ELR (cell line): ENCODE results near the gene SHE.
A peak's percentile ranks its signal among the peaks of the same experiment; 100 is the strongest.
"Not testable (repeated sequence)": the region's sequence is repeated elsewhere in the genome, so short reads cannot be mapped to it uniquely, and the experiment has no call there.

Source experiments
- DNase-seq: peaks from one replicate; pipeline ENCODE4 v3.0.0-alpha.2; 2015; ENCODE audit warnings: low read depth

The SHE gene

GRCh38 chr1:154502066-154502743, at the start of gene SHE, which contains the start of gene TDRD10:
Gene SHE (minus strand): TSS chr1:154502412. CDS start chr1:154502026, 386 bp downstream.
Gene TDRD10 (plus strand): TSS chr1:154502219. CDS start chr1:154506904, 4,685 bp downstream.
- no peak for DNase-seq

DNA sequence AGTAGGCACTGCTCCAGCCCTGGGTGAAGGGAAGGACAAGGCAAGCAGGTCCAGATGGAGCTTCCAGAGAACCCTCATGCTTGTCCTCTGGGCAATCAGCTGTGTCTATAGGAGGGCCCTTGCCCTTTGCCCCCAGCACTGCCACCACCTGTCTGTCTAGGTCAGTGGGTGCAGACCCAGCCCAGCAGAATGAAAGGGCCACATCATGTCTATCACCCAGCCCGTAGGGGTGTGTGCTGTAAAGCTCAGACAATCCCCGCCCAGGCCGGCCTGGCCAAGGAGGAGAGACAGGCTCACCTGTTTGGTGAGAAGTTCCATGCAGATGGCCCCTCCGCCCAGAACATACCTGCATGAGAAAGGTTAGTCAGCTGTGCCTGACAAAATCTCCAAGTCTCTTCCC, 49.3 kb upstream of the SHE start:
- DNase-seq: no peak

DNA sequence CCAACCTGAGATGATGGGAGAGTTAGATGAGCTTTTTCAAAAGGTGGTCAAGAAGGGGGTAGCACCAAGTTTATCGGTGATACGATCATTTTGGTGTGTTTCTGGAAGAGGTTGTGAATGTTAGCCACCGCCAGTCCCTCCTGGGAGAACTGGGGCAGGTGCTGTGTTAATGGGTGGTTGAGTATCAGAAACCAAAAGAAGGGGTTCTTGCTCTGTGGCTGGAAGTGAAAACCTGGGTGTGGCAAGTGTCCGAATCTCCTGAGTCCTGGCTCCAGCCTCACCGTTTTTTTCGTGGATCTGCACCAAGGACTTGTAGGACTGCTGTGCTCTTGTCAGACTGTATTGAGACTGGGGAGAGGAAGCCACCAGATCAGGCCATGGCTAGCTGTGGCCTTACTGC, 48.4 kb upstream of the SHE start:
- DNase-seq: no peak

DNA sequence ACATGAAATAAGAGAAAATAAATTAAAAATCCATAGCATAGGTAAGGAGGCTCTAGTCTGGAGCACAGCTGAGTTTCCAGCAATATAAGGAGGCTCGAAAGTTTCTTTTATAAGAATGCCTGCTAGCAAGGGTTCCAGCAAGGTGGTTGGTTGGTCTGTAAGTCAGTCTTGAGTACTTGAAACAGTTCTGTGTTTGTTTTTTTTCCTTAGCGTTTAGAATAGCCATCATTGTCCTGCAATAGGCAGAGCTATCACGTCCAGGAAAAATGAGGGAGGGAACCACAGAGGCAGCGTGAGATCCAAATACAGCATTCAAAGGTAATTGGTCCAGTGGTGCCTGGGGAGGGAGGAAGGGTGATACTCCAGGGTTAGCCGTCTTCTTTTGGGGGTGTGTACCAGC, 47.9 kb upstream of the SHE start:
- DNase-seq: no peak

DNA sequence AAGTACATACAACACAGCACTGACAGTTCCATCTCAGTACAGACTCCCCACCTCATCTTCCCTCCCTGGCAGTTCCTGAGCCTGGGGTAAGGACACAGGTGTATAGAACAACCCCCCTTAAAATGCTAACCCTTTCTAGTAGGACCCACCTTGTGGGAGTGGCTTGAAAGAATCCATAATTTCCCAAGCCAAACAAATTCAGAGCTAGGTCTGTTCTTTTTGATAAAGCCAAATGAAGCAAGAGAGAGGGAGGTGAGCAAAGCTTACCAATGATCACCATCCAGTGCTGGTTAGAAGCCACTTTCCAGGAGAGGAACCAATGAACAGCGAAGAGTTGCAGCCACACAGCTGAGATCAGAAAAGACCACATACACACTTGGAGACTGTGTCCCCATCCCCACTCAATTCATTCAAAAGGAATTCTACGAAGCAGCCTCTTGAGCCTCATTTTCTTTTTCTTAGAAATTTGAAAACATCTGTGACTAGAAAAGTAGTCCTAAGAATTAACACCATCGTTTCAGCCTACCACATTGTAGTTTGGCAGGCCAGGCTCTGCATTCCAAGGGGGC, 47.1 kb upstream of the SHE start:
- DNase-seq: no peak

DNA sequence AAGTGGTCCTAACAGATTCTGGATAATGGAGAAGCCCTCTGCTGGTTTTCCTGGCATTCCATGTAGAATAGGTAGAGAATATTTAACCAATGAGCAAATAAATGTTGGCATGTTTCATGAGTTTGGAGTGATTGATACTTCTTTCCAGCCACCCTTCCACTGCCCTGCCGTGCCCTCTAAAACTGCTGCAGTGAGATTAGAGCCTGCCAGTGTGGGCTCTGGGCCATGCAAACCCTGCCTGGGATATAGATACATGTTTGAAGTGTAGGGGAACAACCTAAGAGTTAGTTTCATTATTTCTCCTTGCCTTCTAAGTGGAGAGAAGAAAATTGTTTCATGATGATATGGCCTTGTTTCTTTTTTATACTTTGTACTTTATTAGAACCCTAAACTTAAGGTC, 45.8 kb upstream of the SHE start:
- no peak for DNase-seq

DNA sequence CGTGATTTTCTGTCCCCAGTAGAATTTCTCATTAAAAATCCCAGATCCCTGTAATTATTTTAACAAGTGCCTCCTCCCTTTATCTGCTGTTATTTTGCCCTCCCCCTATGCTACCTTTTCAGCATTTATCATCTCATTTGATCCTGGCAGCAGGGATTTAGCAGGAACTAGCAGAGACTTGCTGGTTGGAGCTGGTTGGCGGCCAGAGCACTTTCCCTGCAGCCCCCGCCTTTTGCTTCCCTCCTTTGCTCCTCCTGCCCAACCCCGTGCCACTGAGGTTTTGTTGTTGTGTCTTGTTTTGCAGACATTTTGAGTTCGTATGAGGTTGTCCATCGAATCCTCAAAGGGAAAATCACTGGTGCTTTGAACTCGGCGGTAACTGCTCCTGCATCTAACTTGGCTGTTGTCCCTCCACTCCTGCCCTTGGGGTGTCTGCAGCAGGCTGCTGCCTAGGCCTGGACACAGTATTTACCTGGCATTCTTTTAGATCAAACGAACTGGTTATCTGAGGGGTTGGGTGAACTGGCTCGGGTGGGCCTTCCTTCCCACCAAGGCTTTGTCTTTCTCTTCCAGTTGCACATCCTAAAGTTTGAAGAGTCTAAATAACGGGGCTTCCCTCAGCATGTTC, 45.0 kb upstream of the SHE start:
- no peak for DNase-seq

DNA sequence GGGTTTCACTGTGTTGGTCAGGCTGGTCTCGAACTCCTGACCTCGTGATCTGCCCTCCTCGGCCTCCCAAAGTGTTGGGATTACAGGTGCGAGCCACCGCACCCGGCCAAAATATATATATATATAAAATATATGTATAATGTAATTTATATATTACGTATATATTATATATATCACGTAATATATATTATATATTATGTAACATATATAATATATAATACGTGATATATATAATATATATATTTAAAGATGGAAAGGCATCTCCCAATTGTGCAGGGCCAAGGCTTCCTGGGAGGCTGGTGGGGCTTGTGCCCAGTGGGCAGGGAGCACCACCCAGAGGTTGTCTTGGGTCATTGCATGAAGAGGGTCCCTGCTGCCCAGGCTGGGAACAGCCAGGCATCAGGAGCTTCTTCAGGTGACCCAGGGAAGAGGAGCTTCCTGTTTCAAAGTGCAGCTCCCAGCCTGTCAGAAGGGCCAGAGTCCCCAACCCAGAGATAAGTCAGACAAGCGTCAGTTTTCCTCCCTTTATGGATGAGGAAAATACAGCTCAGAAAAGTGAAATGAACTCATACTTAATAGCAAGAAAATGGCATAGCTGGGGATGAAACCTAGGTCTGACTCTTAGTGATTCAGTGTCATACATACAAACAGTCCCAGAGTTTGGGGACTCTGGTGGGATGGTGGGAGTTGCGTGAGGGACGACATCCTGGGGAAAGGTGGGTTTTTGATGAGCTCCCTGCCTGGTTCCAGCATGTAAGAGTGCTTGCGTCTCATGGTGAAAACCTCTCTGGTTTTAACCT, 44.3 kb upstream of the SHE start:
- DNase-seq: peak; percentile 77

DNA sequence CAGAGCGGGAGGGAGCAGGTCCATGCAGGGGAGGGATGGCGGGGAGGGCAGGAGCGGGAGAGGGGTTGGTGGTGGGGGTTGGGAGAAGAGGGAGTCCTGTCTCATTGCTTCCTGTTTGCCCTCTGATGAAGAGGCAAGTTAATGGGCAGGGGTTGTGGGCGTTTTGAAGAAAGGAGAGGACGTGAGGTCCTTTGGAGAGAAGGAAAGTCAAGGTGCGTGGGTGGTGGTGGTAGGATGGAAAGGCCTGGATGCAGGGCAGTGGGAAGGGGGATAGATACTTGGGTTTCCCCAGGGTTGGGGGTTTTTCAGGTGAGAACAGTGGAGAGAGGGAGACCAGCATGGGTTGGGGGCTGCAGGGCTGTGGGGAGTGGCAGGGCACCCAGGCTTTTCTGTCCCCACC, 39.0 kb upstream of the SHE start:
- no peak for DNase-seq

- DNase-seq: no peak
Observed at GRCh38 chr1:154539486-154540483, 37.6 kb upstream of the SHE start.

DNA sequence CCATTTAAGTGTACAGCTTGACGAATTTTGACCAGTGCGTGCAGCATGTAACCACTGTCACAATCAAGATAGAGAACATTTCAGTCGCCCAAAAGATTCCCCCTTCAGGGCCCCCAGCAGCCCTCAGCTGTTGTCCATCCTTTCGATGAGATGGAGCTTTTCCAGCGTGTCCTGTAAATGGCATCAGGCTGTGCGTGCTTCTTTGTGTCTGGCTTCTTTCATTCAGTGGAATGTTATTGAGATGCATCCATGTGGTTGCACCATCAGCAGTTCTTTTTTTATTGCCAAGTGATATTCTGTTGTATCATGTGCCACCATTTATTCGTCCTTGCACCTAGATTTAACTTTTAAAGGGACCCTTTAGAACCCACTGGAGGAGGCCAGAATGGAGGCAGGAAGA, 34.4 kb upstream of the SHE start:
- DNase-seq: no peak

- peak; percentile 55 for DNase-seq
Observed at GRCh38 chr1:154533952-154534844, 32.0 kb upstream of the SHE start.

DNA sequence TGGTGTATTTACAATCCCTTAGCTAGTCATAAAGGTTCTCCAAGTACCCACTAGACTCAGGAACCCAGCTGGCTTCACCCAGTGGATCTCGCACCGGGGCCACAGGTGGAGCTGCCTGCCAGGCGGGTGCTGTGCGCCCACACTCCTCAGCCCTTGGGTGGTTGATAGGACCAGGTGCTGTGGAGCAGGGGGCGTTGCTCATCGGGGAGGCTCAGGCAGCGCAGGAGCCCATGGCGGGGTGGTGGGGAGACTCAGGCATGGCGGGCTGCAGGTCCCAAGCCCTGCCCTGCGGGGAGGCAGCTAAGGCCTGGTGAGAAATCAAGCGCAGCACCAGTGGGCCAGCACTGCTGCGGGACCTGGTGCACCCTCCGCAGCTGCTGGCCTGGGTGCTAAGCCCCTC, 29.7 kb upstream of the SHE start:
- not testable (repeated sequence) for DNase-seq

- DNase-seq: no peak
Observed at GRCh38 chr1:154529308-154529707, 27.1 kb upstream of the SHE start.

DNA sequence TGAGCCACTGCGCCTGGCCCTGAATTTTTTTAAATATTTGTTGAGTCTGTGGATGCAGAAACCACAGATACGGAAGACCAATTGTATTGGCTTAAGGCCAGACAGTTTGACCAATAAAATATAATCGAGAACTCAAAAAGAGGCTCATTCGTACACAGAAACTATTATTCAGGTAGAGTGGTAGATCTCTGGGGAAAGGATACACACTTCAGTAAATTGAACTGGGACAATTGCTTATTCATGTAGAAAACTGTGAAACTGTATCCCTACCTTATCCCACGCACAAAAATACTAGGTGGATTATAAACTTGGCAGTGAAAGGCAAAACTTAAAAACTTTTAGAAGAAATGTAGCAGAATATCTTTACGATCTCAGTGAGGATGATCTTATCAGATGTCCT, 25.0 kb upstream of the SHE start:
- DNase-seq: no peak

GRCh38 chr1:154524881-154525280, 22.7 kb upstream of the SHE start:
- no peak for DNase-seq

DNA sequence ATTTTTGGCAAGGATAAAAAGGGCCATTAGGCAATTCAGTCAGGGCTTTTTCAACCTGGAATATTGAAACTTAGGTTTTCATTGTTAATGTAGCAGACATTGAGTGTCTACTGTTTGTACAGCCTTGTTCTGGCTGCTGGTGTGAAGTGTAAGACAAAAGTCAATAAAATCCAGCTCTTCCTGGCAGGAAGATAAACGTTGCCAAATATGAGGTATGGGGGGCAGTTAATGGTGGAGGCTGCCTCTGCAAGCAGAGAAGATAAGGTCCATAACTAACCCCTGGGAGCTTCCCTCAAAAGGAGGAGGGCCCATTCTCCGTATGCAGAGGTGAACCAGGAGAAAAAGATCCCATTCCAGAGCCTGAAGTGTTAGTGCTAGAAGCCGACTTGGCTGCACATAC, 19.5 kb upstream of the SHE start:
- no peak for DNase-seq

GRCh38 chr1:154520333-154520732, 18.1 kb upstream of the SHE start:
- no peak for DNase-seq

- DNase-seq: no peak
Observed at GRCh38 chr1:154519591-154519991, 17.4 kb upstream of the SHE start.

DNA sequence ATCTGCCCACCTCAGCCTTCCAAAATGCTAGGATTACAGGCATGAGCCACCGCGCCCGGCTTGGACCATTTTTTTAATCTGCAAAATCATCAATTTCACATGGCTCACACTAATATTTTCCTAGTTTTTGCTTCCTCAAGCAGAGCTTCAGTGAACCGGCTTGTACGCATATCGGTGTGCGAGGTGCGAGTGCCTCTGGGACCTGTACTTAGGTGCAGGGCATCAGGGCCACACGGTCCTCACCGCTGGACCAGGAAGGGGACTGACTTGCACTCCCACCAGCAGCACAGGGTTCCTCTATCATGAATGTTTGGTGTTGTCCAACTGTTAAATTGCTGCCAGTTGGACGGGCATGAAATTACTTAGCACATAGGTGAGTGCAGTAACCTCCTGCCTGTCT, 15.4 kb upstream of the SHE start:
- no peak for DNase-seq
